COLO829 (cell line): Measurements from ENCODE around the gene NAV3.

Experiments
- DNase-seq: peaks from one replicate; pipeline ENCODE4 v3.0.0; 2012; ENCODE audit warnings: low spot score

Gene NAV3

GRCh38 chr12:77993658-77994057, 163.0 kb downstream of the NAV3 start:
- DNase-seq = no peak

- peak; percentile 58 for DNase-seq
Observed at GRCh38 chr12:77995436-77996167, 164.9 kb downstream of the NAV3 start.

- no peak for DNase-seq
Observed at GRCh38 chr12:77996670-77997069, 166.0 kb downstream of the NAV3 start.

- DNase-seq = no peak
Observed at GRCh38 chr12:77998236-77998786, 167.6 kb downstream of the NAV3 start.

- DNase-seq = no peak
Observed at GRCh38 chr12:77999074-77999715, 168.5 kb downstream of the NAV3 start.

- DNase-seq = peak; percentile 8
Observed at GRCh38 chr12:78002878-78003277, 172.2 kb downstream of the NAV3 start.

- no peak for DNase-seq
Observed at GRCh38 chr12:78004249-78005093, 173.8 kb downstream of the NAV3 start.

- DNase-seq = no peak
Observed at GRCh38 chr12:78005094-78005492, 174.4 kb downstream of the NAV3 start.

- DNase-seq = no peak
Observed at GRCh38 chr12:78007173-78007572, 176.5 kb downstream of the NAV3 start.

GRCh38 chr12:78009031-78009430, 178.3 kb downstream of the NAV3 start:
- no peak for DNase-seq

- no peak for DNase-seq
Observed at GRCh38 chr12:78018171-78018910, 187.6 kb downstream of the NAV3 start.

- DNase-seq = no peak
Observed at GRCh38 chr12:78018939-78019338, 188.2 kb downstream of the NAV3 start.

GRCh38 chr12:78028426-78028825, 197.7 kb downstream of the NAV3 start:
- DNase-seq = no peak

- DNase-seq = no peak
Observed at GRCh38 chr12:78034025-78034424, 203.3 kb downstream of the NAV3 start.

- DNase-seq = no peak
Observed at GRCh38 chr12:78035901-78036606, 205.4 kb downstream of the NAV3 start.

- DNase-seq = no peak
Observed at GRCh38 chr12:78036874-78037273, 206.2 kb downstream of the NAV3 start.

- no peak for DNase-seq
Observed at GRCh38 chr12:78037707-78038106, 207.0 kb downstream of the NAV3 start.

GRCh38 chr12:78038541-78038940, 207.8 kb downstream of the NAV3 start:
- no peak for DNase-seq

GRCh38 chr12:78038986-78039385, 208.3 kb downstream of the NAV3 start:
- DNase-seq = no peak

GRCh38 chr12:78040111-78040510, 209.4 kb downstream of the NAV3 start:
- no peak for DNase-seq

- DNase-seq = no peak
Observed at GRCh38 chr12:78050790-78051189, 220.1 kb downstream of the NAV3 start.
